K562 (cell line): ENCODE data around the gene CPT1A. TPM values are rescaled to one million over a fixed set of nuclear protein-coding genes. Genes with fewer than 3 reads are reported as not detected.

Source experiments
- GATAD2B ChIP-seq: fragments of 450-650 bp; IDR thresholded peaks from 2 replicates; pipeline ENCODE4 v1.6.1; 2017; ENCODE audit warnings: mild to moderate bottlenecking, borderline replicate concordance
- NR3C1 ChIP-seq: sonication (generic); formaldehyde crosslinking; IDR thresholded peaks from 2 replicates; pipeline ENCODE4 v1.8.1; 2022; ENCODE audit warnings: missing genetic modification reagents
- polyA plus RNA-seq, 8 experiments: library from polyadenylated mRNA; depleted of rRNA in 4 of 8; stranded (reverse) in 5 of 8; unstranded in 3 of 8; fragments of >200 nt; fragmentation: Nextera tagmentation in 2 of 8; fragmentation: Illumina TruSeq in 1 of 8; extraction: Ambion mirVana in 2 of 8; extraction: Trizol in 1 of 8; gene quantifications; 2 replicates each; pipeline versions ENCODE4 v1.2.1 to v1.2.3, GENCODE V29; 2011 to 2014; ENCODE audit warnings: inconsistent platforms in 1 of 8, missing spikeins in 1 of 8
- total RNA-seq, 7 experiments: library from RNA; depleted of rRNA in 6 of 7; stranded (reverse); fragments of >200 nt in 6 of 7; fragmentation: Illumina TruSeq in 2 of 7; extraction: Trizol in 2 of 7; gene quantifications; 2 replicates each; pipeline versions ENCODE4 v1.2.1 to v1.2.3, GENCODE V29; 2011 to 2021; ENCODE audit warnings: low replicate concordance in 1 of 7
- TF ChIP-seq, protein P1 (sequence below), 3 experiments: fragments of 200-800 bp in 1 of 3; fragments of 250-450 bp in 1 of 3; fragments of 450-650 bp in 1 of 3; sonication (Bioruptor Pico) in 1 of 3; sonication (Bioruptor generic) in 1 of 3; formaldehyde crosslinking in 1 of 3; IDR thresholded peaks; 2 replicates each; pipeline versions ENCODE4 v1.6.1 to v1.8.0; 2016 to 2022; ENCODE audit warnings: mild to moderate bottlenecking in 2 of 3, missing genetic modification characterization in 2 of 3, missing compliant biosample characterization in 1 of 3, moderate library complexity in 1 of 3
- TF ChIP-seq, protein P2 (sequence below): fragments of 450-650 bp; IDR thresholded peaks from 2 replicates; pipeline ENCODE4 v1.6.1; 2016; ENCODE audit warnings: mild to moderate bottlenecking, moderate library complexity
- TF ChIP-seq, protein P3 (sequence below): fragments of 250-450 bp; sonication (Bioruptor Pico); IDR thresholded peaks from 2 replicates; pipeline ENCODE4 v1.8.0; 2022; ENCODE audit warnings: inconsistent platforms
- TF ChIP-seq, protein P4 (sequence below), 2 experiments: fragments of 200-800 bp in 1 of 2; sonication (Bioruptor generic) in 1 of 2; sonication (generic) in 1 of 2; formaldehyde crosslinking in 1 of 2; IDR thresholded peaks in 1 of 2; conservative IDR thresholded peaks in 1 of 2; 2 replicates each; pipeline versions ENCODE4 v1.5.0 to v1.6.1; 2016 to 2020; ENCODE audit warnings: missing compliant biosample characterization in 1 of 2, missing genetic modification characterization in 1 of 2, missing genetic modification reagents in 1 of 2

Gene CPT1A
- total and polyA plus RNA-seq, 9 of the 15 experiments (the other 6 are each of a cell fraction or from before 2014, with no cell fraction given) = 2.6 to 29.1 (median 12.3) TPM

DNA sequence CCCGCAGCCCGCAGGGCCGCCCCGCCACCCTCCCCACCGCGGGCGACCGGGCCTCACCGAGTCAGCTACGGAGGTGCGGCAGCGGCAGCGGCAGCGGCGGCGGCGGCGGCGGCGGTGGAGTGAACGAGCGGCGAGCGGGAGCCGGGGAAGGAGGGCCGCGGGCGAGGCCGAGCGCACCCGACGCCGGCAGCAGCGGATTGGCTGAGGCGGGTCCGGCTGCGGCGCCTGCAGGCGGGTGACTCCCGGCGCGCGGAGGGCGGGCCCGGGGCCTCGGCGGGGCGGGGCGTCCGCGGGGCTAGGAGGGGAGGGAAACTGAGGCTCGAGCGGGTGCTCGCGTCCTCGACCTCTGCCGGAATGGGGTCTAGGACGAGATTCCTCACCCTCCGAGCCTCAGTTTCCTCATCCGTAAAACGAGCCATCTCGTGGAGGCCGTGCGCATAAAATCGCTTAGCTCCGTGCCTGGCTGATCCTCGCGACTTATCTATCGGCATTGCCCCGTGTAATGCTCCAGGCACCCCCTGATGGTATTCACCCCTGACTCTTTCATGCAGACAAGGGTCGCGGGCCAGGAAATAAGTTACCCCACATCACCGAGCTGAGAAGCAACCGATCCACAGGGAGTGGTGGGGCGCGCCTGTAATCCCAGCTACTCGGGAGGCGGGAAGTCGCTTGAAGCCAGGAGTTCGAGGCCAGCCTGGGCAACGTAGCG lies at the start of gene CPT1A (continued):
- TF ChIP-seq, protein P1, sequence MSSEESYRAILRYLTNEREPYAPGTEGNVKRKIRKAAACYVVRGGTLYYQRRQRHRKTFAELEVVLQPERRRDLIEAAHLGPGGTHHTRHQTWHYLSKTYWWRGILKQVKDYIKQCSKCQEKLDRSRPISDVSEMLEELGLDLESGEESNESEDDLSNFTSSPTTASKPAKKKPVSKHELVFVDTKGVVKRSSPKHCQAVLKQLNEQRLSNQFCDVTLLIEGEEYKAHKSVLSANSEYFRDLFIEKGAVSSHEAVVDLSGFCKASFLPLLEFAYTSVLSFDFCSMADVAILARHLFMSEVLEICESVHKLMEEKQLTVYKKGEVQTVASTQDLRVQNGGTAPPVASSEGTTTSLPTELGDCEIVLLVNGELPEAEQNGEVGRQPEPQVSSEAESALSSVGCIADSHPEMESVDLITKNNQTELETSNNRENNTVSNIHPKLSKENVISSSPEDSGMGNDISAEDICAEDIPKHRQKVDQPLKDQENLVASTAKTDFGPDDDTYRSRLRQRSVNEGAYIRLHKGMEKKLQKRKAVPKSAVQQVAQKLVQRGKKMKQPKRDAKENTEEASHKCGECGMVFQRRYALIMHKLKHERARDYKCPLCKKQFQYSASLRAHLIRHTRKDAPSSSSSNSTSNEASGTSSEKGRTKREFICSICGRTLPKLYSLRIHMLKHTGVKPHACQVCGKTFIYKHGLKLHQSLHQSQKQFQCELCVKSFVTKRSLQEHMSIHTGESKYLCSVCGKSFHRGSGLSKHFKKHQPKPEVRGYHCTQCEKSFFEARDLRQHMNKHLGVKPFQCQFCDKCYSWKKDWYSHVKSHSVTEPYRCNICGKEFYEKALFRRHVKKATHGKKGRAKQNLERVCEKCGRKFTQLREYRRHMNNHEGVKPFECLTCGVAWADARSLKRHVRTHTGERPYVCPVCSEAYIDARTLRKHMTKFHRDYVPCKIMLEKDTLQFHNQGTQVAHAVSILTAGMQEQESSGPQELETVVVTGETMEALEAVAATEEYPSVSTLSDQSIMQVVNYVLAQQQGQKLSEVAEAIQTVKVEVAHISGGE (CRISPR knock-in tag; IDR thresholded peaks at IDR 0.05) = no peak
- TF ChIP-seq GATAD2B (0 out of 2 replicates have a peak, but pooled peaks have one; percentile 23), NR3C1 (CRISPR knock-in tag) (no peak)
- TF ChIP-seq, protein P2, sequence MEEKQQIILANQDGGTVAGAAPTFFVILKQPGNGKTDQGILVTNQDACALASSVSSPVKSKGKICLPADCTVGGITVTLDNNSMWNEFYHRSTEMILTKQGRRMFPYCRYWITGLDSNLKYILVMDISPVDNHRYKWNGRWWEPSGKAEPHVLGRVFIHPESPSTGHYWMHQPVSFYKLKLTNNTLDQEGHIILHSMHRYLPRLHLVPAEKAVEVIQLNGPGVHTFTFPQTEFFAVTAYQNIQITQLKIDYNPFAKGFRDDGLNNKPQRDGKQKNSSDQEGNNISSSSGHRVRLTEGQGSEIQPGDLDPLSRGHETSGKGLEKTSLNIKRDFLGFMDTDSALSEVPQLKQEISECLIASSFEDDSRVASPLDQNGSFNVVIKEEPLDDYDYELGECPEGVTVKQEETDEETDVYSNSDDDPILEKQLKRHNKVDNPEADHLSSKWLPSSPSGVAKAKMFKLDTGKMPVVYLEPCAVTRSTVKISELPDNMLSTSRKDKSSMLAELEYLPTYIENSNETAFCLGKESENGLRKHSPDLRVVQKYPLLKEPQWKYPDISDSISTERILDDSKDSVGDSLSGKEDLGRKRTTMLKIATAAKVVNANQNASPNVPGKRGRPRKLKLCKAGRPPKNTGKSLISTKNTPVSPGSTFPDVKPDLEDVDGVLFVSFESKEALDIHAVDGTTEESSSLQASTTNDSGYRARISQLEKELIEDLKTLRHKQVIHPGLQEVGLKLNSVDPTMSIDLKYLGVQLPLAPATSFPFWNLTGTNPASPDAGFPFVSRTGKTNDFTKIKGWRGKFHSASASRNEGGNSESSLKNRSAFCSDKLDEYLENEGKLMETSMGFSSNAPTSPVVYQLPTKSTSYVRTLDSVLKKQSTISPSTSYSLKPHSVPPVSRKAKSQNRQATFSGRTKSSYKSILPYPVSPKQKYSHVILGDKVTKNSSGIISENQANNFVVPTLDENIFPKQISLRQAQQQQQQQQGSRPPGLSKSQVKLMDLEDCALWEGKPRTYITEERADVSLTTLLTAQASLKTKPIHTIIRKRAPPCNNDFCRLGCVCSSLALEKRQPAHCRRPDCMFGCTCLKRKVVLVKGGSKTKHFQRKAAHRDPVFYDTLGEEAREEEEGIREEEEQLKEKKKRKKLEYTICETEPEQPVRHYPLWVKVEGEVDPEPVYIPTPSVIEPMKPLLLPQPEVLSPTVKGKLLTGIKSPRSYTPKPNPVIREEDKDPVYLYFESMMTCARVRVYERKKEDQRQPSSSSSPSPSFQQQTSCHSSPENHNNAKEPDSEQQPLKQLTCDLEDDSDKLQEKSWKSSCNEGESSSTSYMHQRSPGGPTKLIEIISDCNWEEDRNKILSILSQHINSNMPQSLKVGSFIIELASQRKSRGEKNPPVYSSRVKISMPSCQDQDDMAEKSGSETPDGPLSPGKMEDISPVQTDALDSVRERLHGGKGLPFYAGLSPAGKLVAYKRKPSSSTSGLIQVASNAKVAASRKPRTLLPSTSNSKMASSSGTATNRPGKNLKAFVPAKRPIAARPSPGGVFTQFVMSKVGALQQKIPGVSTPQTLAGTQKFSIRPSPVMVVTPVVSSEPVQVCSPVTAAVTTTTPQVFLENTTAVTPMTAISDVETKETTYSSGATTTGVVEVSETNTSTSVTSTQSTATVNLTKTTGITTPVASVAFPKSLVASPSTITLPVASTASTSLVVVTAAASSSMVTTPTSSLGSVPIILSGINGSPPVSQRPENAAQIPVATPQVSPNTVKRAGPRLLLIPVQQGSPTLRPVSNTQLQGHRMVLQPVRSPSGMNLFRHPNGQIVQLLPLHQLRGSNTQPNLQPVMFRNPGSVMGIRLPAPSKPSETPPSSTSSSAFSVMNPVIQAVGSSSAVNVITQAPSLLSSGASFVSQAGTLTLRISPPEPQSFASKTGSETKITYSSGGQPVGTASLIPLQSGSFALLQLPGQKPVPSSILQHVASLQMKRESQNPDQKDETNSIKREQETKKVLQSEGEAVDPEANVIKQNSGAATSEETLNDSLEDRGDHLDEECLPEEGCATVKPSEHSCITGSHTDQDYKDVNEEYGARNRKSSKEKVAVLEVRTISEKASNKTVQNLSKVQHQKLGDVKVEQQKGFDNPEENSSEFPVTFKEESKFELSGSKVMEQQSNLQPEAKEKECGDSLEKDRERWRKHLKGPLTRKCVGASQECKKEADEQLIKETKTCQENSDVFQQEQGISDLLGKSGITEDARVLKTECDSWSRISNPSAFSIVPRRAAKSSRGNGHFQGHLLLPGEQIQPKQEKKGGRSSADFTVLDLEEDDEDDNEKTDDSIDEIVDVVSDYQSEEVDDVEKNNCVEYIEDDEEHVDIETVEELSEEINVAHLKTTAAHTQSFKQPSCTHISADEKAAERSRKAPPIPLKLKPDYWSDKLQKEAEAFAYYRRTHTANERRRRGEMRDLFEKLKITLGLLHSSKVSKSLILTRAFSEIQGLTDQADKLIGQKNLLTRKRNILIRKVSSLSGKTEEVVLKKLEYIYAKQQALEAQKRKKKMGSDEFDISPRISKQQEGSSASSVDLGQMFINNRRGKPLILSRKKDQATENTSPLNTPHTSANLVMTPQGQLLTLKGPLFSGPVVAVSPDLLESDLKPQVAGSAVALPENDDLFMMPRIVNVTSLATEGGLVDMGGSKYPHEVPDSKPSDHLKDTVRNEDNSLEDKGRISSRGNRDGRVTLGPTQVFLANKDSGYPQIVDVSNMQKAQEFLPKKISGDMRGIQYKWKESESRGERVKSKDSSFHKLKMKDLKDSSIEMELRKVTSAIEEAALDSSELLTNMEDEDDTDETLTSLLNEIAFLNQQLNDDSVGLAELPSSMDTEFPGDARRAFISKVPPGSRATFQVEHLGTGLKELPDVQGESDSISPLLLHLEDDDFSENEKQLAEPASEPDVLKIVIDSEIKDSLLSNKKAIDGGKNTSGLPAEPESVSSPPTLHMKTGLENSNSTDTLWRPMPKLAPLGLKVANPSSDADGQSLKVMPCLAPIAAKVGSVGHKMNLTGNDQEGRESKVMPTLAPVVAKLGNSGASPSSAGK = peak; percentile 37; the same call in 1 of the 2 replicates
- TF ChIP-seq, protein P3, sequence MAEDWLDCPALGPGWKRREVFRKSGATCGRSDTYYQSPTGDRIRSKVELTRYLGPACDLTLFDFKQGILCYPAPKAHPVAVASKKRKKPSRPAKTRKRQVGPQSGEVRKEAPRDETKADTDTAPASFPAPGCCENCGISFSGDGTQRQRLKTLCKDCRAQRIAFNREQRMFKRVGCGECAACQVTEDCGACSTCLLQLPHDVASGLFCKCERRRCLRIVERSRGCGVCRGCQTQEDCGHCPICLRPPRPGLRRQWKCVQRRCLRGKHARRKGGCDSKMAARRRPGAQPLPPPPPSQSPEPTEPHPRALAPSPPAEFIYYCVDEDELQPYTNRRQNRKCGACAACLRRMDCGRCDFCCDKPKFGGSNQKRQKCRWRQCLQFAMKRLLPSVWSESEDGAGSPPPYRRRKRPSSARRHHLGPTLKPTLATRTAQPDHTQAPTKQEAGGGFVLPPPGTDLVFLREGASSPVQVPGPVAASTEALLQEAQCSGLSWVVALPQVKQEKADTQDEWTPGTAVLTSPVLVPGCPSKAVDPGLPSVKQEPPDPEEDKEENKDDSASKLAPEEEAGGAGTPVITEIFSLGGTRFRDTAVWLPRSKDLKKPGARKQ (CRISPR knock-in tag) = peak; percentile 91
- TF ChIP-seq, protein P4, sequence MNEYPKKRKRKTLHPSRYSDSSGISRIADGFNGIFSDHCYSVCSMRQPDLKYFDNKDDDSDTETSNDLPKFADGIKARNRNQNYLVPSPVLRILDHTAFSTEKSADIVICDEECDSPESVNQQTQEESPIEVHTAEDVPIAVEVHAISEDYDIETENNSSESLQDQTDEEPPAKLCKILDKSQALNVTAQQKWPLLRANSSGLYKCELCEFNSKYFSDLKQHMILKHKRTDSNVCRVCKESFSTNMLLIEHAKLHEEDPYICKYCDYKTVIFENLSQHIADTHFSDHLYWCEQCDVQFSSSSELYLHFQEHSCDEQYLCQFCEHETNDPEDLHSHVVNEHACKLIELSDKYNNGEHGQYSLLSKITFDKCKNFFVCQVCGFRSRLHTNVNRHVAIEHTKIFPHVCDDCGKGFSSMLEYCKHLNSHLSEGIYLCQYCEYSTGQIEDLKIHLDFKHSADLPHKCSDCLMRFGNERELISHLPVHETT (CRISPR knock-in tag; conservative IDR thresholded peaks at IDR 0.05 in 1 of 2, IDR thresholded peaks at IDR 0.05 in 1 of 2) = peak in 1 of 2 experiments; percentile 61; a peak in 2 of 4 replicates
